Measurements from ENCODE around the gene RPLP1. TPM values are rescaled to one million over a fixed set of nuclear protein-coding genes. Genes with fewer than 3 reads are reported as not detected.

The RPLP1 gene
- total RNA-seq (1,000 to 10,000 TPM in 7 of 9 donors, 100 to 1,000 TPM in 2; 487 to 1,482 (median 1,221) TPM), polyA plus RNA-seq (1,000 to 10,000 TPM; 1,397 to 1,852 TPM)
- long read RNA-seq, donor 1, transcript RPLP1-201 (4 exons, 1,197 nt), result major isoform, 991 of 1,113 reads
- long read RNA-seq, donor 1, transcript RPLP1-204 (3 exons, 940 nt), result minor isoform, 15 of 1,113 reads
- long read RNA-seq, donor 1, partial matches to known transcripts, result 98 of 1,113 reads
- long read RNA-seq, donor 1, other reads (novel, unspliced or antisense), result 6 of 1,113 reads
- long read RNA-seq, donor 2, transcript RPLP1-201 (4 exons, 1,197 nt), result major isoform, 483 of 511 reads
- long read RNA-seq, donor 2, partial matches to known transcripts, result 20 of 511 reads
- long read RNA-seq, donor 2, other reads (novel, unspliced or antisense), result 3 of 511 reads
- long read RNA-seq, donor 3, transcript RPLP1-201 (4 exons, 1,197 nt), result major isoform, 773 of 868 reads
- long read RNA-seq, donor 3, transcript RPLP1-204 (3 exons, 940 nt), result minor isoform, 6 of 868 reads
- long read RNA-seq, donor 3, transcript RPLP1-202 (3 exons, 445 nt), result minor isoform, 9 of 868 reads
- long read RNA-seq, donor 3, partial matches to known transcripts, result 72 of 868 reads
- long read RNA-seq, donor 3, other reads (novel, unspliced or antisense), result 7 of 868 reads

- Histone ChIP-seq H3K27ac (peak within 1 kb of the TSS; percentile 75 to 97 (median 95)), H3K4me1 (peaks cover 5 to 40% (median 27%) of the 10 kb centered on the region in 12 donors), H3K4me3 (peak within 1 kb of the TSS; percentile 55 to 99 (median 87)), H3K9me3 (no peaks in the 10 kb centered on the region), H3K27me3 (no peaks in the 10 kb centered on the region), H3K36me3 (peaks cover 0 to 38% (median 33%) of the 10 kb centered on the region in 9 donors)
- TF ChIP-seq, protein P1, sequence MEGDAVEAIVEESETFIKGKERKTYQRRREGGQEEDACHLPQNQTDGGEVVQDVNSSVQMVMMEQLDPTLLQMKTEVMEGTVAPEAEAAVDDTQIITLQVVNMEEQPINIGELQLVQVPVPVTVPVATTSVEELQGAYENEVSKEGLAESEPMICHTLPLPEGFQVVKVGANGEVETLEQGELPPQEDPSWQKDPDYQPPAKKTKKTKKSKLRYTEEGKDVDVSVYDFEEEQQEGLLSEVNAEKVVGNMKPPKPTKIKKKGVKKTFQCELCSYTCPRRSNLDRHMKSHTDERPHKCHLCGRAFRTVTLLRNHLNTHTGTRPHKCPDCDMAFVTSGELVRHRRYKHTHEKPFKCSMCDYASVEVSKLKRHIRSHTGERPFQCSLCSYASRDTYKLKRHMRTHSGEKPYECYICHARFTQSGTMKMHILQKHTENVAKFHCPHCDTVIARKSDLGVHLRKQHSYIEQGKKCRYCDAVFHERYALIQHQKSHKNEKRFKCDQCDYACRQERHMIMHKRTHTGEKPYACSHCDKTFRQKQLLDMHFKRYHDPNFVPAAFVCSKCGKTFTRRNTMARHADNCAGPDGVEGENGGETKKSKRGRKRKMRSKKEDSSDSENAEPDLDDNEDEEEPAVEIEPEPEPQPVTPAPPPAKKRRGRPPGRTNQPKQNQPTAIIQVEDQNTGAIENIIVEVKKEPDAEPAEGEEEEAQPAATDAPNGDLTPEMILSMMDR (IDR thresholded peaks at IDR 0.05), result no peak
- TF ChIP-seq POLR2A (IDR thresholded peaks at IDR 0.05), result peak in 1 of 2 donors; percentile 97
- intact Hi-C loops (cut with DNase I), result loop anchor here in 2 of 10 donors (5.0 kb wide), 1 partner anchor 41 kb away; the partner anchor contains the start of gene KIF23 (in 2 of the 2)
- peak; percentile 95 to 98 (median 96) for ATAC-seq
- DNase-seq, result peak; percentile 96 to 98 (median 97)
- WGBS, 4 donors, result 0% methylated on average over 57 to 77 of the region's 77 CpGs
Measured at GRCh38 chr15:69452692-69453521, at the start of gene RPLP1. Gene RPLP1, plus strand, starts transcription at chr15:69452818. Its CDS starts 131 bp downstream, at chr15:69452949.

DNA sequence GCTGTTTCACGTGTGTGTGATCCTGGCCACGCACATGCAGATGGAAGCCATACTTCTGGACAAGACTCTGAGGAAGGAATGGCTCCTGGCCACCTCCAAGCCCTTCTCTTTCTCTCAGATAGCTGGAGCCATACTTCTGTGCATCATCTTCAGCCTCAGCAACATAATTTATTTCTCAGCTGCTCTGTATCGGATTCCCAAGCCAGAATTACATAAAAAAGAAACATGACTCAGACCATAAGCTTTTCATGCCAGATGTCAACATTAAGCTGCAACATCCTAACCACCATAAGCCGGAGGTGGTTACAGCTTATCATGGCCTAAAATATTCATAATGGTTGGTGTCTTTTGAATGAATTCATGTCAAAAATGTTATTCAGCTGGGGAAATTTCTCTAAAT lies 49.0 kb upstream of the RPLP1 start:
- ATAC-seq (no peak), DNase-seq (no peak)
- intact Hi-C loops (cut with DNase I), result no loop called here
- no peaks in the 10 kb centered on the region for H3K9me3 ChIP-seq
- no peaks in the 10 kb centered on the region for H3K36me3 ChIP-seq
- no peak overlapping the region for H3K4me3 ChIP-seq
- TF ChIP-seq POLR2A (IDR thresholded peaks at IDR 0.05), result no peak
- TF ChIP-seq, protein P1 (IDR thresholded peaks at IDR 0.05), result no peak
- 74 to 85% (median 80%) methylated on average over 4 of the region's 4 CpGs for WGBS, 4 donors
- H3K27ac ChIP-seq, result no peak overlapping the region
- H3K27me3 ChIP-seq, result no peaks in the 10 kb centered on the region
- no peaks in the 10 kb centered on the region for H3K4me1 ChIP-seq

DNA sequence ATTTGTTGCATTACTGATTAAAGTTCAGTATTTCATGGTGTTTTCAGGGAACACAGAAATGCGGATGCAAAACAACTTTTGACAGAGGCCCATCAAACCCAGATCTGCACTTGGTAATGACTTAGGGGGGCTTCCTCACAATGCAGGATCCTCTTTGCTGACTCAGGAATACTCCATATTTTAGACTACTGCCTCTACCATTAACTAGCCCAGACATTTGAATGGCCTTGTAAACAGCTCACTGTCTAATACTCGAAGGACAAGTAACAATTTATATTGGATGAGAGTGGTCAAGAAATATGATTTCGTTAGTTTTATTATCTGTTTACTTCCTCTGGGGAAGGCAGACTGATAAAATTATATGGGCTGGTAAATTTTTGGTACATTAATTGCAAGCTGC lies 47.5 kb upstream of the RPLP1 start:
- Histone ChIP-seq H3K27ac (no peak overlapping the region), H3K9me3 (no peaks in the 10 kb centered on the region), H3K36me3 (no peaks in the 10 kb centered on the region), H3K4me3 (no peak overlapping the region), H3K4me1 (no peaks in the 10 kb centered on the region), H3K27me3 (no peaks in the 10 kb centered on the region)
- intact Hi-C loops (cut with DNase I), result no loop called here
- WGBS, 4 donors, result 57 to 61% (median 60%) methylated on average over 3 of the region's 3 CpGs
- TF ChIP-seq POLR2A (IDR thresholded peaks at IDR 0.05), result no peak
- TF ChIP-seq, protein P1 (IDR thresholded peaks at IDR 0.05), result no peak
- DNase-seq, result no peak
- ATAC-seq, result no peak

All from heart left ventricle (tissue), 16 donors.